Measurements from ENCODE around the gene GRK5. TPM values are rescaled to one million over a fixed set of nuclear protein-coding genes. Genes with fewer than 3 reads are reported as not detected.

The GRK5 gene
- total RNA-seq, 1 donor, result 1.8 TPM

DNA sequence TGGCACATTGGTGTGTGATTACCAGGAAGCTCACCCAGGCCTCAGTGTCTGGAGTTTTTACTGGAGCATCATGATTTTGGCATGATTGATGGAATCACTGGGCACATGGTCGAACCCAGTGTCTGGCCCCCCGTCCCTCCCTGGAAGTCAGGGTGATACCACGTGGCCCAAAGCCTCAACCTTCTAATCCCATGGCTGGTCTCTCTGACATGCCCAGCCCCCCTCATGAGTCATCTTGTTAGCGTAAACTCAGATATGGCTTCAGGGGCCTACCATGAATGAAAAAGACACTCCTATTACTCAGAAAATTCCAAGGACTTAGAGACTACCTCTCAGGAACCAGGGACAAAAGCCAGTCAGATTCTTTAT is 109.3 kb downstream of the GRK5 start:
- Histone ChIP-seq H3K27ac (ENCODE audit: low read depth, low read length) (peak overlapping the region; percentile 97), H3K4me2 (ENCODE audit: insufficient read depth, low read length) (no peak overlapping the region), H3K79me2 (ENCODE audit: insufficient read depth, low read length) (peaks cover 4% of the 10 kb centered on the region), H3K4me3 (ENCODE audit: insufficient read depth, low read length) (no peak overlapping the region), H3K27me3 (ENCODE audit: insufficient read depth, low read length) (no peaks in the 10 kb centered on the region), H3K4me1 (ENCODE audit: insufficient read depth, low read length) (peaks cover 30% of the 10 kb centered on the region), H3K9me3 (ENCODE audit: low read depth, low read length) (no peaks in the 10 kb centered on the region), H4K20me1 (ENCODE audit: insufficient read depth, low read length) (no peaks in the 10 kb centered on the region), H2AFZ (ENCODE audit: low read length) (no peak overlapping the region), H3K36me3 (ENCODE audit: insufficient read depth, low read length) (no peaks in the 10 kb centered on the region)
- DNase-seq (ENCODE audit: insufficient read length, low spot score, missing footprints), result peak; percentile 76
- TF ChIP-seq, protein P1, sequence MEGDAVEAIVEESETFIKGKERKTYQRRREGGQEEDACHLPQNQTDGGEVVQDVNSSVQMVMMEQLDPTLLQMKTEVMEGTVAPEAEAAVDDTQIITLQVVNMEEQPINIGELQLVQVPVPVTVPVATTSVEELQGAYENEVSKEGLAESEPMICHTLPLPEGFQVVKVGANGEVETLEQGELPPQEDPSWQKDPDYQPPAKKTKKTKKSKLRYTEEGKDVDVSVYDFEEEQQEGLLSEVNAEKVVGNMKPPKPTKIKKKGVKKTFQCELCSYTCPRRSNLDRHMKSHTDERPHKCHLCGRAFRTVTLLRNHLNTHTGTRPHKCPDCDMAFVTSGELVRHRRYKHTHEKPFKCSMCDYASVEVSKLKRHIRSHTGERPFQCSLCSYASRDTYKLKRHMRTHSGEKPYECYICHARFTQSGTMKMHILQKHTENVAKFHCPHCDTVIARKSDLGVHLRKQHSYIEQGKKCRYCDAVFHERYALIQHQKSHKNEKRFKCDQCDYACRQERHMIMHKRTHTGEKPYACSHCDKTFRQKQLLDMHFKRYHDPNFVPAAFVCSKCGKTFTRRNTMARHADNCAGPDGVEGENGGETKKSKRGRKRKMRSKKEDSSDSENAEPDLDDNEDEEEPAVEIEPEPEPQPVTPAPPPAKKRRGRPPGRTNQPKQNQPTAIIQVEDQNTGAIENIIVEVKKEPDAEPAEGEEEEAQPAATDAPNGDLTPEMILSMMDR (IDR thresholded peaks at IDR 0.05; ENCODE audit: extremely low read depth, low read depth, low read length), result no peak

DNA sequence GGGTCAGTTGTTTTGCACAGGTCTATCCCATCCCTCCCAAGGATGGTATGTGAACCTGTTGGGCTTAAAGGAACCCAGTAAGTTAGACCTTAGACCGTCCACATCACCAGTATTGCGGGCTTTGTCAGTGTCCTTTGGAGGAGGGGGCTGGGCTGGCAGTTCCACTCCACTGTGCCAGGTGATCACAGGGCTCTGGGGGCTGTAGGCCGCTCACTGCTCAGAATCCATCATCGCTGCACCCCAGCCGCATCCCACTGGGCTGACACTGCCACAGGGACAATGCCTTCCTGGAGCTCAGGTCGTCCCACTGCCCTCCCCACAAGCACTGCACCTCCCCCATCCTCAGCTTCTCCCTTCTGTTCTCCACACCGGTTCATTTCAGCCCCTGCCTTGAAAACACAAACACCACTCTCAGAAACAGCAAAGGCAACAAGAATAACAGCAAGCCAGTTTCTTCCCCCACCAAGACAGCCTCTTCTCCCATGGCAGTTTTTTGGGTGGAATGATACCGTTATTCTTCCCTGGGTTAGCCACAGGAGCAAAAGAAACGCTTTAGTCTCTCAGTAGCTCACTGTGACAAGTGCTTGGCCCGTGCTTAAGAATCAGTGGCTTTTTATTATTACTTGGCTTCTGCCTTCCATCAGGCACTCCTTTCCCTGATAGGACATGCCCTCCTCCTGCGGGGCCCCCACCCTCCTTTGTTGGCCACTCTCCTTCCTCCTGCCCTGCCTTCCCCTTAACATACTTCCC is 111.2 kb downstream of the GRK5 start:
- TF ChIP-seq, protein P1 (IDR thresholded peaks at IDR 0.05; ENCODE audit: extremely low read depth, low read depth, low read length), result no peak
- Histone ChIP-seq H3K4me3 (ENCODE audit: insufficient read depth, low read length) (no peak overlapping the region), H2AFZ (ENCODE audit: low read length) (no peak overlapping the region), H4K20me1 (ENCODE audit: insufficient read depth, low read length) (no peaks in the 10 kb centered on the region), H3K9me3 (ENCODE audit: low read depth, low read length) (no peaks in the 10 kb centered on the region), H3K4me2 (ENCODE audit: insufficient read depth, low read length) (no peak overlapping the region), H3K27ac (ENCODE audit: low read depth, low read length) (no peak overlapping the region), H3K27me3 (ENCODE audit: insufficient read depth, low read length) (no peaks in the 10 kb centered on the region), H3K79me2 (ENCODE audit: insufficient read depth, low read length) (no peaks in the 10 kb centered on the region), H3K4me1 (ENCODE audit: insufficient read depth, low read length) (peaks cover 30% of the 10 kb centered on the region), H3K36me3 (ENCODE audit: insufficient read depth, low read length) (no peaks in the 10 kb centered on the region)
- peak; percentile 52 for DNase-seq (ENCODE audit: insufficient read length, low spot score, missing footprints)

DNA sequence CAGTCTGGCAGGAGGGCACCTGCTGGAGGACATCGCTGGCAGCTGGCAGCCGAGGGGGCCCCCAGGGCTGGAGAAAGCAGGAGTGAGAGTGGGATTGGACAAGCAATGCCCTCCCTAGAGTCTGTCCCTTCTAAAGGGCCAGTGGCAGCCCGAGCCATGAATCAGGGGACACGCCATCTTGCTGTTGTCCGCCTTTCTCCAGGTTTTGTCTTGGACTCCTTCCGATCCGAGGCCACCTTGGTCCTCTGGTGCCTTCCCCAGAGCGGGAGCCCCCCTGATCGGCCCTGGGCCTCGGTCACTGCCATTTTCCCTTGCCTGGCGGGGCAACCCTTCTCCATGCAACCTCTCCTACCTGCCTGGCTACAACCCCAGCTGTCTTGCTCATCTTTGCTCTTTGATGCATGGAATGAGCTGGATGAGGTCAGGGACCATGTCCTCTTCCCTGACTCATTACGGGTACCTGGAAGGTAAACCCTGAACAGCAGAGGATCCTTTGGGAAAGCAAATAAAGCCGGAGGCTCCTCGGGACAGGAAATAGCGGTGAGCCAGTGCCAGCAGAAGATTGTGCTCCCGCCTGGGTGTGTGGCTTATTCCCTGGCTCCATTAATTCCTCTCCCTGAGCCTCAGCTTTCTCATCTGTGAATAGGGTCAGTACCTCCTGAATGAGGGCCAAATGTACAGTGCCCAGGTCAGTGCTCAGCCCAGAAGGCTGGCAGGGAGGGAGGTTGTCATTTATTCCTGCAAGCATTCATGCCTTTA is 112.0 kb downstream of the GRK5 start:
- no peaks in the 10 kb centered on the region for H4K20me1 ChIP-seq (ENCODE audit: insufficient read depth, low read length)
- peak; percentile 51 for DNase-seq (ENCODE audit: insufficient read length, low spot score, missing footprints)
- H3K27ac ChIP-seq (ENCODE audit: low read depth, low read length), result no peak overlapping the region
- H3K4me2 ChIP-seq (ENCODE audit: insufficient read depth, low read length), result no peak overlapping the region
- H3K36me3 ChIP-seq (ENCODE audit: insufficient read depth, low read length), result no peaks in the 10 kb centered on the region
- H3K9me3 ChIP-seq (ENCODE audit: low read depth, low read length), result no peaks in the 10 kb centered on the region
- peaks cover 30% of the 10 kb centered on the region for H3K4me1 ChIP-seq (ENCODE audit: insufficient read depth, low read length)
- H3K4me3 ChIP-seq (ENCODE audit: insufficient read depth, low read length), result no peak overlapping the region
- TF ChIP-seq, protein P1 (IDR thresholded peaks at IDR 0.05; ENCODE audit: extremely low read depth, low read depth, low read length), result no peak
- H2AFZ ChIP-seq (ENCODE audit: low read length), result no peak overlapping the region
- H3K27me3 ChIP-seq (ENCODE audit: insufficient read depth, low read length), result no peaks in the 10 kb centered on the region
- no peaks in the 10 kb centered on the region for H3K79me2 ChIP-seq (ENCODE audit: insufficient read depth, low read length)

DNA sequence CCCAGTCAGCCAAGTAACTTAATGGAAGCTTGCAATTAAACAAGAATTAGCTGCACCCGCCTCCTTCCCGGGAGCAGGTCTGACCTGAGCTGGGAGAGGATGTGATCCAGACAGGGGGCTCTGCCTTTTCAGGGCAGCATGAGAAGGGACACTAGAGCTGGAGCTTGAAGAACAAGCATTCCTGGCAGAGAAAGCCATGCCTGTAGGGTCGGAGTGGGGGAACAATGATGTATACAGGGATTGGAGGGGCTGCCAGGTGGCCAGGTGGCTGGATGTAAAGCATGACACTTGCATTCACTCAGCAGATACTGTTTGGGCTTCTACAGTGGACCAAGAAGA is 112.5 kb downstream of the GRK5 start:
- H3K79me2 ChIP-seq (ENCODE audit: insufficient read depth, low read length), result no peaks in the 10 kb centered on the region
- H3K36me3 ChIP-seq (ENCODE audit: insufficient read depth, low read length), result no peaks in the 10 kb centered on the region
- H3K4me3 ChIP-seq (ENCODE audit: insufficient read depth, low read length), result no peak overlapping the region
- peak; percentile 19 for DNase-seq (ENCODE audit: insufficient read length, low spot score, missing footprints)
- H3K4me2 ChIP-seq (ENCODE audit: insufficient read depth, low read length), result no peak overlapping the region
- peaks cover 24% of the 10 kb centered on the region for H3K4me1 ChIP-seq (ENCODE audit: insufficient read depth, low read length)
- H3K27me3 ChIP-seq (ENCODE audit: insufficient read depth, low read length), result no peaks in the 10 kb centered on the region
- no peak overlapping the region for H3K27ac ChIP-seq (ENCODE audit: low read depth, low read length)
- TF ChIP-seq, protein P1 (IDR thresholded peaks at IDR 0.05; ENCODE audit: extremely low read depth, low read depth, low read length), result no peak
- H3K9me3 ChIP-seq (ENCODE audit: low read depth, low read length), result no peaks in the 10 kb centered on the region
- H4K20me1 ChIP-seq (ENCODE audit: insufficient read depth, low read length), result no peaks in the 10 kb centered on the region
- no peak overlapping the region for H2AFZ ChIP-seq (ENCODE audit: low read length)
